Measurements from ENCODE around the gene SYNGR1.
"Not testable (repeated sequence)": the region's sequence is repeated elsewhere in the genome, so short reads cannot be mapped to it uniquely, and the experiment has no call there.

DNA sequence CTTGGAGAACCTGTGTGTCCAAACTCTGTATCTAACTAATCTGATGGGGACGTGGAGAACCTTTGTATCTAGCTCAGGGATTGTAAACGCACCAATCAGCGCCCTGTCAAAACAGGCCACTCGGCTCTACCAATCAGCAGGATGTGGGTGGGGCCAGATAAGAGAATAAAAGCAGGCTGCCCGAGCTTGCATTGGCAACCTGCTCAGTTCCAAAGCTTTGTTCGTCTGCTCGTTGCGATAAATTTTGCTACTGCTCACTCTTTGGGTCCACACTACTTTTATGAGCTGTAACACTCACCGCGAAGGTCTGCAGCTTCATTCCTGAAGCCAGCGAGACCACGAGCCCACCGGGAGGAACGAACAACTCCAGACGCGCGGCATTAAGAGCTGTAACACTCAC is 8.4 kb downstream of the SYNGR1 start:
- TF ChIP-seq, protein P1, sequence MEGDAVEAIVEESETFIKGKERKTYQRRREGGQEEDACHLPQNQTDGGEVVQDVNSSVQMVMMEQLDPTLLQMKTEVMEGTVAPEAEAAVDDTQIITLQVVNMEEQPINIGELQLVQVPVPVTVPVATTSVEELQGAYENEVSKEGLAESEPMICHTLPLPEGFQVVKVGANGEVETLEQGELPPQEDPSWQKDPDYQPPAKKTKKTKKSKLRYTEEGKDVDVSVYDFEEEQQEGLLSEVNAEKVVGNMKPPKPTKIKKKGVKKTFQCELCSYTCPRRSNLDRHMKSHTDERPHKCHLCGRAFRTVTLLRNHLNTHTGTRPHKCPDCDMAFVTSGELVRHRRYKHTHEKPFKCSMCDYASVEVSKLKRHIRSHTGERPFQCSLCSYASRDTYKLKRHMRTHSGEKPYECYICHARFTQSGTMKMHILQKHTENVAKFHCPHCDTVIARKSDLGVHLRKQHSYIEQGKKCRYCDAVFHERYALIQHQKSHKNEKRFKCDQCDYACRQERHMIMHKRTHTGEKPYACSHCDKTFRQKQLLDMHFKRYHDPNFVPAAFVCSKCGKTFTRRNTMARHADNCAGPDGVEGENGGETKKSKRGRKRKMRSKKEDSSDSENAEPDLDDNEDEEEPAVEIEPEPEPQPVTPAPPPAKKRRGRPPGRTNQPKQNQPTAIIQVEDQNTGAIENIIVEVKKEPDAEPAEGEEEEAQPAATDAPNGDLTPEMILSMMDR (conservative IDR thresholded peaks at IDR 0.05; ENCODE audit: low read depth in 2 of 2), result not testable (repeated sequence)
- TF ChIP-seq, protein P2, sequence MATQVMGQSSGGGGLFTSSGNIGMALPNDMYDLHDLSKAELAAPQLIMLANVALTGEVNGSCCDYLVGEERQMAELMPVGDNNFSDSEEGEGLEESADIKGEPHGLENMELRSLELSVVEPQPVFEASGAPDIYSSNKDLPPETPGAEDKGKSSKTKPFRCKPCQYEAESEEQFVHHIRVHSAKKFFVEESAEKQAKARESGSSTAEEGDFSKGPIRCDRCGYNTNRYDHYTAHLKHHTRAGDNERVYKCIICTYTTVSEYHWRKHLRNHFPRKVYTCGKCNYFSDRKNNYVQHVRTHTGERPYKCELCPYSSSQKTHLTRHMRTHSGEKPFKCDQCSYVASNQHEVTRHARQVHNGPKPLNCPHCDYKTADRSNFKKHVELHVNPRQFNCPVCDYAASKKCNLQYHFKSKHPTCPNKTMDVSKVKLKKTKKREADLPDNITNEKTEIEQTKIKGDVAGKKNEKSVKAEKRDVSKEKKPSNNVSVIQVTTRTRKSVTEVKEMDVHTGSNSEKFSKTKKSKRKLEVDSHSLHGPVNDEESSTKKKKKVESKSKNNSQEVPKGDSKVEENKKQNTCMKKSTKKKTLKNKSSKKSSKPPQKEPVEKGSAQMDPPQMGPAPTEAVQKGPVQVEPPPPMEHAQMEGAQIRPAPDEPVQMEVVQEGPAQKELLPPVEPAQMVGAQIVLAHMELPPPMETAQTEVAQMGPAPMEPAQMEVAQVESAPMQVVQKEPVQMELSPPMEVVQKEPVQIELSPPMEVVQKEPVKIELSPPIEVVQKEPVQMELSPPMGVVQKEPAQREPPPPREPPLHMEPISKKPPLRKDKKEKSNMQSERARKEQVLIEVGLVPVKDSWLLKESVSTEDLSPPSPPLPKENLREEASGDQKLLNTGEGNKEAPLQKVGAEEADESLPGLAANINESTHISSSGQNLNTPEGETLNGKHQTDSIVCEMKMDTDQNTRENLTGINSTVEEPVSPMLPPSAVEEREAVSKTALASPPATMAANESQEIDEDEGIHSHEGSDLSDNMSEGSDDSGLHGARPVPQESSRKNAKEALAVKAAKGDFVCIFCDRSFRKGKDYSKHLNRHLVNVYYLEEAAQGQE (IDR thresholded peaks at IDR 0.05; ENCODE audit: unreplicated experiment), result not testable (repeated sequence)
- TF ChIP-seq EZH2 (IDR thresholded peaks at IDR 0.05; ENCODE audit: low read depth, unreplicated experiment); ZNF331 (CRISPR knock-in tag; IDR thresholded peaks at IDR 0.05; ENCODE audit: low read depth); POLR2AphosphoS5 (IDR thresholded peaks at IDR 0.05; ENCODE audit: low read depth); JUNB (IDR thresholded peaks at IDR 0.05; ENCODE audit: unreplicated experiment); EZH2phosphoT487 (IDR thresholded peaks at IDR 0.05; ENCODE audit: unreplicated experiment): not testable (repeated sequence)
- TF ChIP-seq, protein P3, sequence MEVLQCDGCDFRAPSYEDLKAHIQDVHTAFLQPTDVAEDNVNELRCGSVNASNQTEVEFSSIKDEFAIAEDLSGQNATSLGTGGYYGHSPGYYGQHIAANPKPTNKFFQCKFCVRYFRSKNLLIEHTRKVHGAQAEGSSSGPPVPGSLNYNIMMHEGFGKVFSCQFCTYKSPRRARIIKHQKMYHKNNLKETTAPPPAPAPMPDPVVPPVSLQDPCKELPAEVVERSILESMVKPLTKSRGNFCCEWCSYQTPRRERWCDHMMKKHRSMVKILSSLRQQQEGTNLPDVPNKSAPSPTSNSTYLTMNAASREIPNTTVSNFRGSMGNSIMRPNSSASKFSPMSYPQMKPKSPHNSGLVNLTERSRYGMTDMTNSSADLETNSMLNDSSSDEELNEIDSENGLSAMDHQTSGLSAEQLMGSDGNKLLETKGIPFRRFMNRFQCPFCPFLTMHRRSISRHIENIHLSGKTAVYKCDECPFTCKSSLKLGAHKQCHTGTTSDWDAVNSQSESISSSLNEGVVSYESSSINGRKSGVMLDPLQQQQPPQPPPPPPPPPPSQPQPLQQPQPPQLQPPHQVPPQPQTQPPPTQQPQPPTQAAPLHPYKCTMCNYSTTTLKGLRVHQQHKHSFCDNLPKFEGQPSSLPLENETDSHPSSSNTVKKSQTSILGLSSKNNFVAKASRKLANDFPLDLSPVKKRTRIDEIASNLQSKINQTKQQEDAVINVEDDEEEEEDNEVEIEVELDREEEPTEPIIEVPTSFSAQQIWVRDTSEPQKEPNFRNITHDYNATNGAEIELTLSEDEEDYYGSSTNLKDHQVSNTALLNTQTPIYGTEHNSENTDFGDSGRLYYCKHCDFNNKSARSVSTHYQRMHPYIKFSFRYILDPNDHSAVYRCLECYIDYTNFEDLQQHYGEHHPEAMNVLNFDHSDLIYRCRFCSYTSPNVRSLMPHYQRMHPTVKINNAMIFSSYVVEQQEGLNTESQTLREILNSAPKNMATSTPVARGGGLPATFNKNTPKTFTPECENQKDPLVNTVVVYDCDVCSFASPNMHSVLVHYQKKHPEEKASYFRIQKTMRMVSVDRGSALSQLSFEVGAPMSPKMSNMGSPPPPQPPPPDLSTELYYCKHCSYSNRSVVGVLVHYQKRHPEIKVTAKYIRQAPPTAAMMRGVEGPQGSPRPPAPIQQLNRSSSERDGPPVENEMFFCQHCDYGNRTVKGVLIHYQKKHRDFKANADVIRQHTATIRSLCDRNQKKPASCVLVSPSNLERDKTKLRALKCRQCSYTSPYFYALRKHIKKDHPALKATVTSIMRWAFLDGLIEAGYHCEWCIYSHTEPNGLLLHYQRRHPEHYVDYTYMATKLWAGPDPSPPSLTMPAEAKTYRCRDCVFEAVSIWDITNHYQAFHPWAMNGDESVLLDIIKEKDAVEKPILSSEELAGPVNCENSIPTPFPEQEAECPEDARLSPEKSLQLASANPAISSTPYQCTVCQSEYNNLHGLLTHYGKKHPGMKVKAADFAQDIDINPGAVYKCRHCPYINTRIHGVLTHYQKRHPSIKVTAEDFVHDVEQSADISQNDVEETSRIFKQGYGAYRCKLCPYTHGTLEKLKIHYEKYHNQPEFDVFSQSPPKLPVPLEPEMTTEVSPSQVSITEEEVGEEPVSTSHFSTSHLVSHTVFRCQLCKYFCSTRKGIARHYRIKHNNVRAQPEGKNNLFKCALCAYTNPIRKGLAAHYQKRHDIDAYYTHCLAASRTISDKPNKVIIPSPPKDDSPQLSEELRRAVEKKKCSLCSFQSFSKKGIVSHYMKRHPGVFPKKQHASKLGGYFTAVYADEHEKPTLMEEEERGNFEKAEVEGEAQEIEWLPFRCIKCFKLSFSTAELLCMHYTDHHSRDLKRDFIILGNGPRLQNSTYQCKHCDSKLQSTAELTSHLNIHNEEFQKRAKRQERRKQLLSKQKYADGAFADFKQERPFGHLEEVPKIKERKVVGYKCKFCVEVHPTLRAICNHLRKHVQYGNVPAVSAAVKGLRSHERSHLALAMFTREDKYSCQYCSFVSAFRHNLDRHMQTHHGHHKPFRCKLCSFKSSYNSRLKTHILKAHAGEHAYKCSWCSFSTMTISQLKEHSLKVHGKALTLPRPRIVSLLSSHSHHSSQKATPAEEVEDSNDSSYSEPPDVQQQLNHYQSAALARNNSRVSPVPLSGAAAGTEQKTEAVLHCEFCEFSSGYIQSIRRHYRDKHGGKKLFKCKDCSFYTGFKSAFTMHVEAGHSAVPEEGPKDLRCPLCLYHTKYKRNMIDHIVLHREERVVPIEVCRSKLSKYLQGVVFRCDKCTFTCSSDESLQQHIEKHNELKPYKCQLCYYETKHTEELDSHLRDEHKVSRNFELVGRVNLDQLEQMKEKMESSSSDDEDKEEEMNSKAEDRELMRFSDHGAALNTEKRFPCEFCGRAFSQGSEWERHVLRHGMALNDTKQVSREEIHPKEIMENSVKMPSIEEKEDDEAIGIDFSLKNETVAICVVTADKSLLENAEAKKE (CRISPR knock-in tag; IDR thresholded peaks at IDR 0.05), result not testable (repeated sequence)
- TF ChIP-seq, protein P4, sequence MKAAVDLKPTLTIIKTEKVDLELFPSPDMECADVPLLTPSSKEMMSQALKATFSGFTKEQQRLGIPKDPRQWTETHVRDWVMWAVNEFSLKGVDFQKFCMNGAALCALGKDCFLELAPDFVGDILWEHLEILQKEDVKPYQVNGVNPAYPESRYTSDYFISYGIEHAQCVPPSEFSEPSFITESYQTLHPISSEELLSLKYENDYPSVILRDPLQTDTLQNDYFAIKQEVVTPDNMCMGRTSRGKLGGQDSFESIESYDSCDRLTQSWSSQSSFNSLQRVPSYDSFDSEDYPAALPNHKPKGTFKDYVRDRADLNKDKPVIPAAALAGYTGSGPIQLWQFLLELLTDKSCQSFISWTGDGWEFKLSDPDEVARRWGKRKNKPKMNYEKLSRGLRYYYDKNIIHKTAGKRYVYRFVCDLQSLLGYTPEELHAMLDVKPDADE (IDR thresholded peaks at IDR 0.05), result not testable (repeated sequence)
